GM23248 (cell line): ENCODE results near the gene ZSWIM5.

Source experiments
- EZH2 ChIP-seq: fragments of 200-600 bp; sonication (generic); IDR thresholded peaks from 2 replicates; pipeline ENCODE4 v1.6.1; 2018; ENCODE audit warnings: antibody characterized with exemption, mild to moderate bottlenecking; ENCODE audit not compliant: insufficient read depth, poor library complexity, severe bottlenecking
- EZH2phosphoT487 ChIP-seq: fragments of 200-600 bp; sonication (generic); IDR thresholded peaks from 2 replicates; pipeline ENCODE4 v1.6.1; 2018; ENCODE audit warnings: antibody characterized with exemption, moderate library complexity, mild to moderate bottlenecking, low read depth; ENCODE audit not compliant: insufficient read depth

DNA sequence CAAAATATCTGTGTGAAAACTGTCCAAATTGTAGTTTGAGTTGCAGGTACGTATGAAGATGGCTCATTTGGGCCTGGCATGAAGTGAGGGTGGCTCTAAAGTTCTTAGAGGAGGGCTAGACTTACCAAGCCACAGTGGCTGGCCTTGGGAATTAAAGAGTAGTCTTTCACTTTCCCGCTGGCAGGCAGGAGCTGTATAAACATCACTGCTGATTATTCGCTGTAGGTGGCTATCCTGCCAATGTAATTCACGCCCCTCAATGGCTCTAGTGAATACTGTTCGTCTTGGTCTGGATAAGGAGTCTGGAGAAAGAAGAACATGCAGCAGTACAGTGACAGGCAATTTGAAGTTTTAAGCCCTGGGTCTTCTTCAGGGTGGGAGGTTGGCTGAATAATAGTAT is 163.3 kb downstream of the ZSWIM5 start:
- no peak for TF ChIP-seq EZH2
- no peak for TF ChIP-seq EZH2phosphoT487
